Measurements from ENCODE around the gene CDKAL1.

CDKAL1 gene

GRCh38 chr6:20623761-20624160 is 89.5 kb downstream of the CDKAL1 start:
- DNase-seq (ENCODE audit: low read depth), result no peak
- TF ChIP-seq CTCF (IDR thresholded peaks at IDR 0.05; ENCODE audit: low read length, missing control alignments), result no peak
- no peak overlapping the region for H3K4me3 ChIP-seq (replicated peaks; ENCODE audit: low read depth, low read length)

- DNase-seq (ENCODE audit: low read depth), result no peak
- H3K4me3 ChIP-seq (replicated peaks; ENCODE audit: low read depth, low read length), result no peak overlapping the region
- no peak for TF ChIP-seq CTCF (IDR thresholded peaks at IDR 0.05; ENCODE audit: low read length, missing control alignments)
These were observed 91.9 kb downstream of the CDKAL1 start for GRCh38 chr6:20626165-20626564.

- no peak overlapping the region for H3K4me3 ChIP-seq (replicated peaks; ENCODE audit: low read depth, low read length)
- no peak for TF ChIP-seq CTCF (IDR thresholded peaks at IDR 0.05; ENCODE audit: low read length, missing control alignments)
- DNase-seq (ENCODE audit: low read depth), result no peak
These were observed 95.3 kb downstream of the CDKAL1 start for GRCh38 chr6:20629509-20629908.

GRCh38 chr6:20630136-20630535 is 95.9 kb downstream of the CDKAL1 start:
- no peak for TF ChIP-seq CTCF (IDR thresholded peaks at IDR 0.05; ENCODE audit: low read length, missing control alignments)
- DNase-seq (ENCODE audit: low read depth), result no peak
- H3K4me3 ChIP-seq (replicated peaks; ENCODE audit: low read depth, low read length), result no peak overlapping the region

GRCh38 chr6:20630617-20631548 is 96.6 kb downstream of the CDKAL1 start:
- no peak for TF ChIP-seq CTCF (IDR thresholded peaks at IDR 0.05; ENCODE audit: low read length, missing control alignments)
- H3K4me3 ChIP-seq (replicated peaks; ENCODE audit: low read depth, low read length), result no peak overlapping the region
- DNase-seq (ENCODE audit: low read depth), result no peak

GRCh38 chr6:20631549-20631924 is 97.3 kb downstream of the CDKAL1 start:
- no peak overlapping the region for H3K4me3 ChIP-seq (replicated peaks; ENCODE audit: low read depth, low read length)
- peak; percentile 24 for DNase-seq (ENCODE audit: low read depth)
- no peak for TF ChIP-seq CTCF (IDR thresholded peaks at IDR 0.05; ENCODE audit: low read length, missing control alignments)

- no peak overlapping the region for H3K4me3 ChIP-seq (replicated peaks; ENCODE audit: low read depth, low read length)
- DNase-seq (ENCODE audit: low read depth), result no peak
- TF ChIP-seq CTCF (IDR thresholded peaks at IDR 0.05; ENCODE audit: low read length, missing control alignments), result no peak
These were observed 98.4 kb downstream of the CDKAL1 start for GRCh38 chr6:20632696-20633095.
